Measurements from ENCODE around the gene TMEM221.

Gene TMEM221

DNA sequence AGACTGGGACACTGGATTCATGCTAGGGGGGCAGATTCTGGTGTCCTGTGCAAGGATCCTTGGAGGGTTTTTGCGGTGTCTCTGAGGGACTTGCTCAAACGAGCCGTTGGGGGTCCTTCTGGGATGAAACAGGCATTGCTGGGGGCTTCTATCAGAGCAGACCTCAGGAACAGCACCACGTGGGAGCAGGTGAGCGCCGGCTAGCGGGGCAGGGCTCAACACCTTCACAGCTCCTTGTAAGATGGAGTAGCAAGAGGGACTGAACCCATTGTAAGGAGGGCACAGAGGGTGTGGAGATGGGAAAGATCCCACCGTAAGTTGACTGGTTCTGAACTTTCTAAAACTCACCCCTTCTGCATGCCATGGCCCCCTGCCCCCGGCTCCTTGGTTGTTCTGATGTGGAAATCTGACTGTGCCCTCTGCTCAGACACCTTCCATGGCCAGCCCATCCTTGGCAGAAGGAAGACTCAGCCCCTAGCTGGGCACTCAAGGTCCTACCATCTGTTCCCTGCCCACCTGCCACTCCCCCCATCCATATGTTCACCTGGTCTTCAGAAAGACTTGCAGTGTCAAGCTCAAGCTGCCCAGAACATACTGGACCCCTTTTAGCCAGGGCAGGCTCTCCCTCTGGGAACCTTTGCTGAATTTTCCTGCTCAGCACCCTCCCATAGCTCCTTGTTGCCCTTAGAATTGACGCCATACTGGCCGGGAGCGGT is 23.1 kb upstream of the TMEM221 start:
- DNase-seq, result no peak

- DNase-seq, result peak; percentile 90
These were observed 21.8 kb upstream of the TMEM221 start, which contains the start of gene SLC27A1 for GRCh38 chr19:17470068-17470841. Gene SLC27A1 (plus strand): TSS chr19:17470524. CDS start chr19:17470541, 17 bp downstream.

GRCh38 chr19:17469481-17470067 is 21.1 kb upstream of the TMEM221 start:
- peak; percentile 92 for DNase-seq

DNA sequence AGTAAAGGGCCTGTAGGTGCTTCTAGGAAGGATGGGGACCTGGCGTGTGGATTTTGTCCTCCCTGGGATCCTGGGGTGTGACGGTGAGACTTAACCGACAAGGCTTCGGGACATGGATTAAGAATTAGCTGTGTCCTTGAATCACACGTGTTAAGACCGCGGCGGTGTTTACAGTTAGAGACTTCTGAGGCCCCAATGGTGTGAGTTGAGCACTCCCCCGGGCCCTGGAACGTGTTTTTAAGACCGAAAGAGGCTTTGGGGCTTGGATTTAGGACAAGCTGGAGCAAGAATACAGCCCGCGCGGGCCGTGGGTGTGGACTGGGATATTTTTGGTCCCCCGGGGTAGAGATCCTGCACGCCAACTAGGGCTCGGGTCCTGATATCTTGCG is 20.6 kb upstream of the TMEM221 start:
- no peak for DNase-seq

DNA sequence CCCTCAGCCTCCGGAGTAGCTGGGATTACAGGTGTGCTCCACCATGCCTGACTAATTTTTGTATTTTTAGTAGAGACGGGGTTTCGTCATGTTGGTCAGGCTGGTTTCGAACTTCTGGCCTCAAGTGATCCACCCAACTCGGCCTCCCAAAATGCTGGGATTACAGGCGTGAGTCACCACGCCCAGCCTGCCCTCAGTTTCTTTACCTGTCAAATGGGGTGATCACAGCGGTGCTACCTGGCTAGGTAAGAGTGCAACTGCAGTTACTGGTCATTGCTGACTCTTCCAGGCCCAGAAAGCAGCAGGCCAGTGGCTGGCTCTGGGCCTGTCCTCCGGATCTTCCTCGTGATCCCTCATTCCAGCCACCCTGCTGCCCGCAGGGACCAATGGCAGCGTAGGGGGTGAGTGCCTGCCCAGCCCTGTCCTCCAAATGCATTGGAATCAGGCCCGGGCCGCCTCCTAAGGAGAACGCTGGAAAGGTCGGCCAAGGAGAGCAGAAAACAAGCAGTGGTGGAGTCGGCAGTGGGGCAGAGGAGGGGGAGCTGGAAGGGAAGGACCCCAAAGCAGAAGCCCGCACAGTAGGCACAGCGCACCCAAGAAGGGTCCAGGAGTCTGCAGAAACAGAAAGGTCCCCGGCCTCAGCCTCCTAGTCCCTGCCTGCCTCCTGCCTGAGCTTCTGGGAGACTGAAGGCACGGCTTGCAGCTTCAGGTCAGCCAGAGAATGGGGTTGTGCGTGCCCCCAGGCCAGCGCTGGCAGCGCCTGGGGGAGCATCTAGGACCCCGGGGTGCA is 20.0 kb upstream of the TMEM221 start:
- no peak for DNase-seq

DNA sequence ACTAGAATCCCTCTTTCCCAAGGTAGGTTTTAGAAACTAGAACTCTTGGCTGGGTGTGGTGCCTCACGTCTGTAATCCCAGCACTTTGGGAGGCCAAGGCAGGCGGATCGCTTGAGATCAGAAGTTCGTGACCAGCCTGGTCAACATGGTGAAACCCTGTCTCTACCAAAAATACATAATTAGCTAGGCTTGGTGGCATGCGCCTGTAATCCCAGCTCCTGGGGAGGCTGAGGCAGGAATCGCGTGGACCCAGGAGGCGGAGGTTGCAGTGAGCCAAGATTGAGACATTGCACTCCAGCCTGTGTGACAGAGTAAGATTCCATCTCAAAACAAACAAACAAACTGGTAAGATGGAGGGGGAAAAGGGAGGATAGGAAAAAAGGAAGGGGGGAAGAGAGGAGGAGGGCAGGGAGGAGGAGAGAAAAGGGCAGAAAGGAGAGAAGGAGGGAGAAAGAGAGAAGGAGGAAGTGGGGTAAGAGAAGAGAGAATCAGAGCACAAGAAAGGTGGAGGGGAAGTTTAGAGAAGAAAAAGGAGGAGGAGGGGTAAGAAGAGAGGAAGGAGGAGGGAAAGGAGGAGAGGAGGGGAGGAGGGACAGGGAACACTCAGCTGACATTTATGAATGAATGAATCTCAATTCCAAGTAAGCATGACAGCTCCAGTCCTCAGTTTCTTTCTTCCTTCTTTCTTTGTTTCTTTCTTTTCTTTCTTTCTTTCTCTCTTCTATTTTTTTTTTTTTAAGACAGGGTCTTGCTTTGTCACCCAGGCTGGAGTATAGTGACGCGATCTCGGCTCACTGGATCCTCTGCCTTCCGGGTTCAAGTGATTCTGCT is 19.2 kb upstream of the TMEM221 start:
- no peak for DNase-seq

DNA sequence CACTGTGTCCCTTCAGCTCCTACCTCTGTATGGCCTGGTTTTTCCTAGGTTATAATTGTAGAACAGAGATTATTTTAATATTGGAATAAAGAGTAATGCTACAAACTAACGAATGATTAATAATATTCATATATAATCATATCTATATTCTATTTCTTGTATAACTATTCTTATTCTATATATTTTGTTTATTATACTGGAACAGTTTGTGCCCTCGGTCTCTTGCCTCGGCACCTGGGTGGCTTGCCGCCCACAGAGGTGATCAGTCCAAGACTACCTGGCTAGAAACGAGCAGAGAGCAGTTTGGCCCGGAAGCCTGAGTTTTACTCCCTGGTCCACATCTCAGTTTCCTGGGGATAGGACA is 18.0 kb upstream of the TMEM221 start:
- DNase-seq, result no peak

GRCh38 chr19:17460372-17461230 is 12.1 kb upstream of the TMEM221 start, which contains the start of gene NXNL1:
Gene NXNL1 (minus strand): TSS chr19:17460926. CDS start chr19:17460869, 57 bp downstream.
- no peak for DNase-seq

DNA sequence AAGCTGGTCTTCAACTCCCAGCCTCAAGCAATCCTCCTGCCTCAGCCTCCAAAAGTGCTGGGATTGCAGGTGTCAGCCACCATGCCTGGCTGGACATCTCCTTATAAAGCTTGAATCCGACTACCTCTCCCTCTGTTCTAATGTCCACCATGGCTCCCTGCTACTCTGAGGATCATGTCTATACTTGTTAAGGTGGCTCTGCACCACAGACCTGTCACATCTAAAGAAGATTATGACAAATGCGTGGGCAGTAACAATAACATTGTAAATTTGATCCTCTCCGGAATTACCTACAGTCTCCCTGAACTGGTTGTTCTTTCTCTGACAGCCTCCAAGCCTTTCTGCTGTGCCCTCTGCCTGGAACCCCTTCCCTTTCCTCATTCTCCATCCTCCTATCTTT is 10.5 kb upstream of the TMEM221 start:
- DNase-seq, result no peak

- no peak for DNase-seq
These were observed 9.1 kb upstream of the TMEM221 start for GRCh38 chr19:17457616-17458015.

- DNase-seq, result no peak
These were observed 7.7 kb upstream of the TMEM221 start for GRCh38 chr19:17456127-17456526.

DNA sequence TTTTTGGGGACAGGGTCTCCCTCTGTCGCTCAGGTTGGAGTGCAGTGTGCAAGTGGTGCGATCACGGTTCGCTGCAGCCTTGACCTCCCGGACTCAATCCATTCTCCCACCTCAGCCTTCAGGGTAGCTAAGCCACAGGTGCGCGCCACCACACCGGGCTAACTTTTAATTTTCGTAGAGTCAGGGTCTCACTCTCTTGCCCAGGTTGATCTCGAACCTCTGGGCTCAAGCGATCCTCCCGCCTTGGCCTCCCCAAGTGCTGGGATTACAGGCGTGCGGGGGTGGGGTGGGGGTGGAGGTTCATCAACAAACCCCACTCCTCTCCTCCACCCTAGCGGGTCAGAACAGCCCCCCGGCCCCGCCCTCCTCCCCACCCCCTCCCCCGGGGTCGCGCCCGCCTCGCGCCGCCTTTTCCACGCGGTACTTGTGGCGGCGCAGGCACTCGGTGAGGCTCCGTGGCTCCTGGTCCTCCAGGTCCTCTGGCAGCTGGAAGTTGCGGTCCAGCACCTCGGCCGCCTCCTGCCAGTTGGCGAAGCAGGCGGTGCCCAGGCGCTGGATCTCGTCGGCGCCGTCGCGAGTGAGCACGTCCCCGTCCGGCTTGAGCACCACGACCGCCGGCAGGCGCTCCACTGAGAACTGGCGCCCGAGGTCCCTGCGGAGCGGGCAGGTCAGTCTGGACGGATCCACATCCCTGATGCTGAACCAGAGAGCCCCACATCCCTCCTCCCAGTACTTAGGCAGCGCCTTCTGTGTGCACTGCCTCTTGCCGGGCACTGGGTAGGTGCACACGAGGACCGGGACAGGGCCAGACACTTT is 7.0 kb upstream of the TMEM221 start:
- DNase-seq, result no peak

DNA sequence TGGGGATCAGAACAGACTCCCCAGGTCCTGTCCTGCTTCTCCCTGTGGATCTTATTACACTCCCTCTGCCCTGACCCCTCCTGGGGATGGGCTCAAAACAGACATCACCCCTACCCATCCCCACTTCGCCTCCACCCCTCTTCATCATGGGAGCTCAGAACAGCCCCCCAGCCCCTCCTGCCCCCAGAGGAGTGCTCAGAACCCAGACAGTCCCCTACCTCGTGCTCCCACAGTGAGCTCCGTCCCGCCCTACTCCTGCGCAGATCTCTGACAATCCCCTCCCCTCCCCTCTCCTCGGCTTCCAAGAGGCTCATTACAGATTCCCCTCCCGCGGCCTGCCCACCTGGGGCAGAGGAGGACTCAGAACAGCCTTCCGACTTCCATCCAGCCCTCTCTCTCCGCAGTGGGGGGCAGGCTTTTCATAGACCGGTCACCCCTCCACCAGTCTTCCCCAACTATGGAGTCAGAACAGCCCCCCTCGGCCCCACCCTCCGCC is 6.2 kb upstream of the TMEM221 start:
- no peak for DNase-seq

- DNase-seq, result no peak
These were observed 3.4 kb upstream of the TMEM221 start for GRCh38 chr19:17451820-17452219.

DNA sequence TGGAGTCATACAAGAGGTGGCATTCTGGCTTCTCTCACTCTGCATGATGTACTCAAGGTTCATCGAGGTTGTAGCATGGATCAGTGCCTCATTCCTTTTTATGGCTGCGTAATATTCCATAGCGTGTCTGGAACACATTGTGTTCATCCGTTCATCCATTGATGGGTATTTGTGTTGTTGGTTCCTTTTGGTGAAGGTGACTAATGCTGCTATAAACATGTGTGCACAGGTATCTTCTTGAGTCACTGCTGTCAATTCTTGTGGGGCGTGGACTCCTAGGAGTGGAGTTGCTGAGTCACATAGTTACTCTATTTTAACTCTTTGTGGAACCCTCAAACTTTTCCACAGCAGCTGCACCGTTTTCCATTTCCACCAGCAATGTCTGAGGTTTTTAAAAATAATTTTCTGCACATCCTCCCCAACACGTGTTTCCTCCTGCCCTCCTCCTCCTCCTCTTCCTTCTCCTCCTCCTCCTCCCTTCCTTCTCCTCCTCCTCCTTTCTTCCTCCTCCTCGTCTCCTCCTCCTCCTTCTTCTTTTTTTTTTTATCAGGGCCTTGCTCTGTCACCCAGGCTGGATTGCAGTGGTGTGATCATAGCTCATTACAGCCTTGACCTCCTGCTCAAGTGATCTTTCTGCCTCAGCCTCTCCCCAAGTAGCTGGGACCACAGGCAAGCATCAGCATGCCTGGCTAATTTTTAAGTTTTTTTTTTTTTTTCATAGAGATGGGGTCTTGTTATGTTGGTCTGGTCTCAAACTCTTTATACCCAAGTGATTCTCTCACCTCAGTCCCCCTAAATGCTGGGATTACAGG is 2.0 kb upstream of the TMEM221 start:
- DNase-seq, result no peak

DNA sequence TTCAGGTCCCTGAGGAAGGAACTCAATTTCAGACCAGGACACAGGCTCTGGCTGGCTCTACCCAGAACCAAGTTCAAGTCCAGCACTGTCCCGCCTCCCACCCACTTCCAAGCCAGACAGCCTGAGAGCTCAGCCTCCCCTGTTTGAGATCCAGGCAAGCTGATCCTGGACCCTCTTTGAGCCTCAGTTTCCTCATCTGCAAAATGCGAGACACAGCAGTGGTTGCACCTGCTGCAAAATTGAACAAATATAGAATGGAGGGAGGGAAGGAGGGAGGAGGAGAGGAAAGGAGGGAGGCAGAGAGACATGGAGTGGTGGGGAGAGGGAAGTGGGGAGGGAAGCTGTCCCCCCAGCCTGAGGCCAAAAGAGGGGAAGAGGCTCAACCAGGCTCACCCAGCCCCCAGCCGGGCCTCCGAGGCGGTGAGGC is 751 bp downstream of the TMEM221 start:
- DNase-seq, result no peak

DNA sequence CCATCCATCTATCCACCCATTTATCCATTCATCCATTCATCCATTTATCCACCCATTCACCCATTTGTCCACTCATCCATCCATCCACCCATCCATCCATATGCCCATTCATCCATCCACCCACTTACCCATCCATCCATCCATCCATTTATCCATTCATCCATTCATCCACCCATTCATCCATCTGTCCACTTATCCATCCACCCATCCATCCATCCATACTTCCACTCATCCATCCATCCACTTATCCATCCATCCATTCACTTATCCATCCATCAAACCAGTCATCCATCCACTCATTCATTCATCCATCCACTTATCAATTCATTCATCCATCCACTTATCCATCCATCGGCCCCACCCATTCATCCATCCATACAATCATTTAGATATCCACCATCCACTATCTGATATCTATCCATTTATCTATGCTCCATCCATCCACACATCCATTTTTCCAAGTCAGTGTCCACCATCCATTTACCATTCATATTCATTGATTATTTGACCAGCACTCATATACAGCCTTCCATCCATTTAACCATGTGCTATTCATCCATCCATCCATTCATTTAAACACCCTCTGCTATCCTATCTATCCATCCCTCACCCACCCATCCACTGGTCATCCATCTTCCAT is 2.8 kb downstream of the TMEM221 start:
- DNase-seq, result no peak

DNA sequence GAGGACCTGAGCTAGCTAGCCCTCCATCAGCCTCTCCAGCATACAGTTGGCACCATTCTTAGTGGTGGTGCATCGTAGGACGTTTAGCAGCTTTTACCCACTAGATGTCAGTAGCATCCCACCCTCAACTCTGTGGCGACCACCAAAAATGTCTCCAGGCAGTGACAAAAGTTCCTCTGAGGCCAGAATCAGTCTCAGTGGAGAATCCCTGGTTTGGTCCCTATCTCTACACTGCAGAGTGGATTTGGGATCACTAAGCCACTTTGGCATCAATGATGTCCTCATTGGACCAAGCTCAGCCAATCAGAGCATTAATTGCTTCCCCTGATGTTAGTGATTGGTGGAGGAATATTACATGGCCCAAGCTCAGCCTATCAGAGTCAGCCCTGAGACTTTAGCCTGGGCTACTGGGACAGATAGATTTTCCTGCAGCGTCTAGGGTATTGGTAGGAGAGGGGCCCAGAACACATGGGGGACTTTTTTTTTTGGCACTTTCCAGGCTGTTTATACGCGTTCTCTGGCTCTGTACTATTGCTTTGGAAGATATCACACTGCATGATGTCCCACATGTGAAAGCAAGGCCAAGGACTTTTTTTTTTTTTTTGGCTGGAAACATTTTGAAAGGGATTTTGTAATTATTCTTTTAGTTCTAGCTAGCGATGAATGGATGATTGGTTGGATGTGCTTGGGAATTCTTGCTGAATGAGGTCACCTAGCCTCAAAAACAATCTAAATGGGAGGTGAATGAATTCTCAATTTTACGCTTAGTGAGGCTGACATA is 7.0 kb downstream of the TMEM221 start:
- no peak for DNase-seq
